IPS DF 19.7 (cell line): ENCODE measurements around the gene DLG2.

Experiments used
- DNase-seq: peaks from one replicate; pipeline ENCODE4 v3.0.0-alpha.2; 2013; ENCODE audit warnings: low read depth, low spot score

The DLG2 gene

GRCh38 chr11:83728281-83728680 lies 1898.9 kb downstream of the DLG2 start:
- DNase-seq = no peak

GRCh38 chr11:83727251-83727650 lies 1899.9 kb downstream of the DLG2 start:
- no peak for DNase-seq

- no peak for DNase-seq
Observed at GRCh38 chr11:83726316-83726715, 1900.8 kb downstream of the DLG2 start.

GRCh38 chr11:83725728-83726127 lies 1901.4 kb downstream of the DLG2 start:
- no peak for DNase-seq

- no peak for DNase-seq
Observed at GRCh38 chr11:83725269-83725560, 1901.9 kb downstream of the DLG2 start.

- DNase-seq = no peak
Observed at GRCh38 chr11:83723999-83724398, 1903.1 kb downstream of the DLG2 start.

- DNase-seq = no peak
Observed at GRCh38 chr11:83722392-83723119, 1904.6 kb downstream of the DLG2 start.

GRCh38 chr11:83721263-83721662 lies 1905.9 kb downstream of the DLG2 start:
- DNase-seq = no peak

- no peak for DNase-seq
Observed at GRCh38 chr11:83720675-83721074, 1906.5 kb downstream of the DLG2 start.

GRCh38 chr11:83717537-83717936 lies 1909.6 kb downstream of the DLG2 start:
- DNase-seq = no peak

- no peak for DNase-seq
Observed at GRCh38 chr11:83715927-83716535, 1911.1 kb downstream of the DLG2 start.

GRCh38 chr11:83713708-83714107 lies 1913.4 kb downstream of the DLG2 start:
- no peak for DNase-seq

GRCh38 chr11:83711106-83711527 lies 1916.0 kb downstream of the DLG2 start:
- no peak for DNase-seq

GRCh38 chr11:83709434-83709833 lies 1917.7 kb downstream of the DLG2 start:
- DNase-seq = no peak

GRCh38 chr11:83706566-83706965 lies 1920.6 kb downstream of the DLG2 start:
- DNase-seq = no peak

GRCh38 chr11:83702796-83703195 lies 1924.3 kb downstream of the DLG2 start:
- DNase-seq = no peak

GRCh38 chr11:83697518-83697917 lies 1929.6 kb downstream of the DLG2 start:
- DNase-seq = no peak

GRCh38 chr11:83695046-83695445 lies 1932.1 kb downstream of the DLG2 start:
- no peak for DNase-seq

- DNase-seq = no peak
Observed at GRCh38 chr11:83694191-83694910, 1932.8 kb downstream of the DLG2 start.

- DNase-seq = no peak
Observed at GRCh38 chr11:83693306-83693992, 1933.7 kb downstream of the DLG2 start.

- DNase-seq = no peak
Observed at GRCh38 chr11:83692675-83693074, 1934.5 kb downstream of the DLG2 start.

- no peak for DNase-seq
Observed at GRCh38 chr11:83691451-83691950, 1935.6 kb downstream of the DLG2 start.
